ENCODE results near the gene NRBP1.

GRCh38 chr2:27407798-27408491, 20.5 kb upstream of the NRBP1 start:
- TF ChIP-seq EZH2phosphoT487 (IDR thresholded peaks at IDR 0.05) (no peak), CTCF (IDR thresholded peaks at IDR 0.05) (peak; percentile 63), EZH2 (IDR thresholded peaks at IDR 0.05) (no peak)
